Measurements from ENCODE around the gene ZBTB4. TPM values are rescaled to one million over a fixed set of nuclear protein-coding genes. Genes with fewer than 3 reads are reported as not detected.

The ZBTB4 gene
- total and polyA plus RNA-seq, 2 donors: 21.1 to 76.2 TPM

DNA sequence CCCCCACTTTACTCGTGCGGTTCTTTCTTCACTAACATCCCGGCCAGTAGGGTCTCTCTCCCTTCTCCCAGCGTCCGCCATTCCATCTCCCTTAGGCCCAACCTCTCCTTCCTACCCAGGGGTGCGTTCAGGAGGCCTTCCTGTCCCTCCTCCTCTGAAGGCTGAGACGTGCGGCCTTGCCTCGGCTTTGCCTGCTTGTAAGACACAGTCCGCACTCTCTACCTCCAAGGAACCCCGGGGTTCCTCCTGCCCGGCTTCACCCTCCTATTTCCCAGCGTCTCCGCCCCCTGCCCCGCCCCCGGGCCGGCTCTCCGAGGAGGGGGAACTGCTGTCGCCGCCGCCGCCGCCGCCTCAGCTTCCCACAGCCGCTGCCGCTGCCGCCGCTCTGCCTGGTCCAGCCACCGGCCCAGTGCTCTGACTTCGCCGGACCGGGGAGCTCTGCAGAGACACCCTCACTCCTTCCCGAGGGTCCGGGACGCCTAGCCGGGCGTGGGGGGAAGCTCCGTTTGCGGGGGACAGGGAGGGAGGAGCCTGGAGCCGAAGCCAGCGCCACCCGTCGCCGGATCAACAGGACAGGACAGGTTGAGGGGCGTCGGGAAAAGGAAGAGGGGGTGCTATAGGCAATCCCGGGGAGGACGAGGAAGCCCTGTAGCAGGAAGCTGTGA lies 41.3 kb downstream of the ZBTB4 start:
- H3K36me3 ChIP-seq (ENCODE audit: insufficient read depth): no peaks in the 10 kb centered on the region
- peaks cover 2% of the 10 kb centered on the region for H3K4me1 ChIP-seq (ENCODE audit: insufficient read depth)
- no peak overlapping the region for H3K4me3 ChIP-seq (ENCODE audit: low read depth, low read length)
- WGBS: 13% methylated on average over 48 of the region's 48 CpGs
- no peak overlapping the region for H3K27ac ChIP-seq (ENCODE audit: low read depth)
- no peak for DNase-seq (ENCODE audit: extremely low spot score)

DNA sequence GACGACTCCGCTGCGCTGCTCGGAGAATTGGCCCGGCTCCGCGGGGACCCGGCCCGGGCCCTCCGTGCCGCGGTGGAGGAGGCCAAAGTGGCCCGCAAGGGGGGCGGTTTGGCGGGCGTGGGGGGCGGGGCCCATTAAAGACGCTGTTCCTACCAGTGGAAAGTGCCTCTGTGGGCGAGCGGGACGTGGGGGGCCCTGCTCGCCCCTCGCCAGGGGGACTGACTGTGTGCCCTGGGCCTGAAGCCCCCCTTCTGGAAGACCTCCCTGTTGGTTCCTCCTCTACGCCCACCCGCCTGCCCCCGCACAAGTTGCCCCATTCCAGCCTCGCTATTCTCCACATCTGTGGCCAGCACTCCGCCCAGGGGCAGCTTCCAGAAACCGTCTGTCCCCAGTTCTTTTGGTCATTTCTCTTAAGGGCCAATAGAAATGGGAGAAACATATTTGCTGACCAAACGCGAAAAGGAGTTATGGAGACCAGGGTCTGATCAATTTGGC lies 42.0 kb downstream of the ZBTB4 start:
- DNase-seq (ENCODE audit: extremely low spot score): no peak
- Histone ChIP-seq H3K27ac (ENCODE audit: low read depth) (peak overlapping the region; percentile 15), H3K4me3 (ENCODE audit: low read depth, low read length) (peak overlapping the region; percentile 17), H3K36me3 (ENCODE audit: insufficient read depth) (no peaks in the 10 kb centered on the region), H3K4me1 (ENCODE audit: insufficient read depth) (peaks cover 2% of the 10 kb centered on the region)
- 22% methylated on average over 31 of the region's 31 CpGs for WGBS

DNA sequence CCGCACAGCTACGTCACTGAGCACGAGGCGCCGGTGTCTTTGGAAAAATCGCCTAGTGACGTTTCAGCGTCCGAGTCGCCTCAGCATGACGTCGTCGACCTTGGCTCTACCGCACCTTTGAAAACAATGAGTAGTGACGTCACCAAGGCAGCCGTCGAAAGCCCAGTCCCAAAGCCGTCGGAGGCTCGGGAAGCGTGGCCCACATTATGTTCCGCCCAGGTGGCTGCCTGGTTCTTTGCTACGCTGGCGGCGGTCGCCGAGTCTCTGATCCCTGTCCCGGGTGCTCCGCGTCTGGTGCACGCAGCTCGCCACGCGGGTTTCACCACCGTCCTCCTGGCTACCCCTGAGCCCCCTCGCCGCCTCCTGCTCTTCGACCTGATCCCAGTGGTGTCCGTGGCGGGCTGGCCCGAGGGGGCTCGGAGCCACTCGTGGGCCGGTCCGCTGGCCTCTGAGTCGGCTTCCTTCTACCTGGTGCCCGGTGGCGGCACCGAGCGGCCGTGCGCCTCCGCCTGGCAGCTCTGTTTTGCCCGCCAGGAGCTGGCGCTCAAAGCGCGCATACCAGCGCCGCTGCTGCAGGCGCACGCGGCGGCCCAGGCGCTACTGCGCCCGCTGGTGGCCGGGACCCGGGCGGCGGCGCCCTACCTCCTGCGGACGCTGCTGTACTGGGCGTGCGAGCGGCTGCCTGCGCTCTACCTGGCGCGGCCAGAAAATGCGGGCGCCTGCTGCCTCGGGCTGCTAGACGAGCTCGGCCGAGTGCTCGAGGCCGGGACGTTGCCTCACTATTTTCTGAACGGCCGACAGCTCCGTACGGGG lies 42.7 kb downstream of the ZBTB4 start:
- Histone ChIP-seq H3K36me3 (ENCODE audit: insufficient read depth) (no peaks in the 10 kb centered on the region), H3K4me3 (ENCODE audit: low read depth, low read length) (peak overlapping the region; percentile 17), H3K27ac (ENCODE audit: low read depth) (peak overlapping the region; percentile 15), H3K4me1 (ENCODE audit: insufficient read depth) (peaks cover 2% of the 10 kb centered on the region)
- no peak for DNase-seq (ENCODE audit: extremely low spot score)
- 5% methylated on average over 92 of the region's 92 CpGs for WGBS

DNA sequence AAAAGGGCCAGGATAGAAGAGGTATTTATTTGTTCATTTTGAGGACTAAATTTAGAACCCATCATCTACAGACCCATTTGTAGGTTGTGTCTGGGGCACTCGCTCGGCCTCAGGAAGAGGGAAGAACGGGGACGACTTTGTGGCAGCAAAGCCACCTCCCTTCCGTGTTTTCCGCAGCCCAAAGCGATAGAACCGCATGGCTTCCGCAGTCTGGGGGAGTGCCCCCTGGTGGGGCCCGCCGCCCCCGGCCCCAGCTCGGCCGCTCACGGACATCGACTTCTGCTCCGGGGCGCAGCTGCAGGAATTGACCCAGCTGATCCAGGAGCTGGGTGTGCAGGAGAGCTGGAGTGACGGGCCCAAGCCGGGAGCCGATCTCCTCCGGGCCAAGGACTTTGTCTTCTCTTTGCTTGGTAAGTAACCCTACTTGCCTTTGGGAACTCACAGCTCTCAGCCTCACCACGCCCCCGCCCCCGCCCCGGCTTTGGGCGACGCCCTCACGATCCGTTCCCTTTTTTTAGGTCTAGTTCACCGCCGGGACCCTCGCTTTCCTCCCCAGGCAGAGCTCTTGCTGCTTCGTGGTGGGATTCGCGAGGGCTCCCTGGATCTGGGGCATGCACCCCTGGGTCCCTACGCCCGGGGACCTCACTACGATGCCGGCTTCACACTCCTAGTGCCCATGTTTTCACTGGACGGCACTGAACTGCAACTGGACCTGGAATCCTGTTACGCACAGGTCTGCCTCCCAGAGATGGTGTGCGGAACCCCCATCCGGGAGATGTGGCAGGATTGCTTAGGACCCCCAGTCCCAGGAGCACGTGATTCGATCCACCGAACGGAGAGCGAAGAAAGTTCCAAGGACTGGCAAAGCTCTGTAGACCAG lies 43.5 kb downstream of the ZBTB4 start:
- Histone ChIP-seq H3K4me1 (ENCODE audit: insufficient read depth) (peaks cover 2% of the 10 kb centered on the region), H3K4me3 (ENCODE audit: low read depth, low read length) (peak overlapping the region; percentile 37), H3K27ac (ENCODE audit: low read depth) (peak overlapping the region; percentile 47), H3K36me3 (ENCODE audit: insufficient read depth) (no peaks in the 10 kb centered on the region)
- no peak for DNase-seq (ENCODE audit: extremely low spot score)
- WGBS: 8% methylated on average over 49 of the region's 49 CpGs

DNA sequence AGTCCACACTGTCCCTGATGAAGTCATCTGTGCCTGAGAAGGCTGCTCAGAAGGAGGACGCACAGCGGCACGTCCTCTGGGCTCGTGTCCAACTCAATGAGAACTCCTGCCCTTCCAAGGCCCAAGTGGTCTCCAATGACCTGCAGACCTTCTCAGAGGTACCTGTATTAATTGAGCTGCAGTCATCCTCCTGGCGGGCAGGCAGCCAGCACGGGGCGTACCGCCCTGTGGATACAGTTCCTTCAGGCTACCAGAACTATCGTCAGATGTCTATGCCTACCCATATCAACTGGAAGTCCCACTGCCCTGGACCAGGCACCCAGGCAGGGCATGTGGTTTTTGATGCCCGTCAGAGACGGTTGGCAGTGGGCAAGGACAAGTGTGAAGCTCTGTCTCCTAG lies 47.1 kb downstream of the ZBTB4 start:
- H3K4me3 ChIP-seq (ENCODE audit: low read depth, low read length): no peak overlapping the region
- H3K4me1 ChIP-seq (ENCODE audit: insufficient read depth): no peaks in the 10 kb centered on the region
- 92% methylated on average over 11 of the region's 11 CpGs for WGBS
- no peak for DNase-seq (ENCODE audit: extremely low spot score)
- H3K36me3 ChIP-seq (ENCODE audit: insufficient read depth): no peaks in the 10 kb centered on the region
- H3K27ac ChIP-seq (ENCODE audit: low read depth): no peak overlapping the region

DNA sequence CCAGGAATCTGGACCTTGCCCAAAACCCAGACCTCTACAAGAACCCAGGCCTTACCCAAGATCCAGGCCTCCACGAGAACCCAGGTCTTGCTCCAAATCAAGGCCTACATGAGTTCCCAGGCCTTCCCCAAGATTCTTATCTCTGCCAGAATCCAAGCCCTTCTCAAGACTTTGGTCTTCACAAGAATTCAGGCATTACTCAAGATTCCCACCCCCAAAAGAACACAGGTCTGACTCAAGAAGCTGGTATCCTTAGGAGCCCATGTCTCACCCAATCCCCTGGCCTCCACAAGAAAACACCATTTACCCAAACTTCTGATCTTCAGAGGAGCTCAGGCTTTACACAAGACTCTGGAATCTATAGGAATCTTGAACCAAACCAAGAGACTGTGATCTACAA lies 48.2 kb downstream of the ZBTB4 start:
- no peak overlapping the region for H3K4me3 ChIP-seq (ENCODE audit: low read depth, low read length)
- no peak overlapping the region for H3K27ac ChIP-seq (ENCODE audit: low read depth)
- H3K36me3 ChIP-seq (ENCODE audit: insufficient read depth): no peaks in the 10 kb centered on the region
- no peaks in the 10 kb centered on the region for H3K4me1 ChIP-seq (ENCODE audit: insufficient read depth)
- WGBS: 89% methylated on average over 1 of the region's 1 CpG
- DNase-seq (ENCODE audit: extremely low spot score): no peak

DNA sequence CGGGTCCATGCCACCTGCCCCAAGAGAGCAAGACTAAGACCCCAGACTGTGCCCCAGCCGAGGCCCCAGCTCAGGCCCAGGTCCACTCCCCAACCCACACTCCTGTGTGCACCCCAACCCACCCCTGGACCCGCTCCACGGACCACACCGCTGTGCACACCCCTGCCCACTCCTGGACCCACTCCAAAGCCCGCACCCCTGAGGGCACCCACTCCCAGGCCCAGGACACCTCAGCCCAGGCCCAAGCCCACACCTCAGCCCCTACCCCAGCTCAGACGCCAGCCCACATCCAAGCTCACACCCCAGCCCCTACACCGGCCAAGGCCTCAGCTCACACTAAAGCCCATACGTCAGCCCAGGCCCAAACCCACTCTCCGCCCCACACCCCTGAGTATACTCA lies 49.7 kb downstream of the ZBTB4 start:
- 93% methylated on average over 10 of the region's 10 CpGs for WGBS

DNA sequence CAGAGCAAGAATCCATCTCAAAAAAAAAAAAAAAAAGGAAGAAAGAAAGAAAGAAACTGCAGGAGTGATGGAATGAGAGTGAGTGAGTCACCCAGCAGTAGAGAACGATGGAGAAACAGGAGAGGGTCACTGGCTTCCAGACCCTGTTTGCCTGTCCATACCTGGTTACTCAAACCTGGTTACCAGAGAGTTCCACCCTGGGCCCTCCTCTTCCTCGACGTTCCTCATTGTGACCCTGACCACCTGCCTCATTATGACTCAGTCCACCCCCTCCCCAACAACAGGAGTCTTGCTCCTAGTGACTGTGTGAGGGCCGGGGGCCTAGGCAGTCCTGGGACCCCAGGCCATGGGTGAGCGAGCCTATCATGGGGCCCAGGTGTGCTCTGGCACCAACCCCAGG lies 50.9 kb downstream of the ZBTB4 start, which contains the start of gene SPEM3:
Gene SPEM3 (plus strand): TSS at position 301 of the 400 bp plus-strand sequence. CDS start 46 bp downstream, at position 347.
- WGBS: 64% methylated on average over 5 of the region's 5 CpGs
- Histone ChIP-seq H3K4me1 (ENCODE audit: insufficient read depth) (no peaks in the 10 kb centered on the region), H3K4me3 (ENCODE audit: low read depth, low read length) (no peak within 1 kb of the TSS), H3K36me3 (ENCODE audit: insufficient read depth) (no peaks in the 10 kb centered on the region), H3K27ac (ENCODE audit: low read depth) (no peak within 1 kb of the TSS)
- no peak for DNase-seq (ENCODE audit: extremely low spot score)

More for the DNA sequence above, 49.7 kb downstream of the ZBTB4 start:
- H3K4me1 ChIP-seq (ENCODE audit: insufficient read depth): no peaks in the 10 kb centered on the region
- DNase-seq (ENCODE audit: extremely low spot score): no peak
- H3K4me3 ChIP-seq (ENCODE audit: low read depth, low read length): no peak overlapping the region
- no peaks in the 10 kb centered on the region for H3K36me3 ChIP-seq (ENCODE audit: insufficient read depth)
- H3K27ac ChIP-seq (ENCODE audit: low read depth): no peak overlapping the region

DNA sequence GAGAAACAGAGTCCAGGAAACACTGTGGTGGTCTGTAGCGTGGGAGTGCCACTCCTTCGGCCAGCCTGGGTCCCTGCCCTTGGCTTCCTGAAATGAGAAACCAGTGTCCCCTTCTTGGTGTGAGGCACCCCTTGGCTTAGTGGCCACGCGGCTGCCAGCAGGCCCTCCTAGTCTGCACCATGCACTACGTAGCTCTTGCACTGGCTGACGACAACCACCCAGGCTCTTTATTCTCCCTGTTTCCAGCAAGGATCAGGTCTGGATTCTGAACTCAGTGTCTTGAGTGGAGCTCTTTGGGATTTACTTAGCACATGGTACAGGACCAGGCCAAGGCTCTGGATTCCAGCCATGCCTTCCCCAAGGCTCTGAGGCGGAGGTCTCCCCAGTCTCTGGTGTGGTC lies 51.9 kb downstream of the ZBTB4 start:
- WGBS: 89% methylated on average over 7 of the region's 7 CpGs
- DNase-seq (ENCODE audit: extremely low spot score): no peak
- no peaks in the 10 kb centered on the region for H3K36me3 ChIP-seq (ENCODE audit: insufficient read depth)
- no peak overlapping the region for H3K27ac ChIP-seq (ENCODE audit: low read depth)
- no peak overlapping the region for H3K4me3 ChIP-seq (ENCODE audit: low read depth, low read length)
- no peaks in the 10 kb centered on the region for H3K4me1 ChIP-seq (ENCODE audit: insufficient read depth)

DNA sequence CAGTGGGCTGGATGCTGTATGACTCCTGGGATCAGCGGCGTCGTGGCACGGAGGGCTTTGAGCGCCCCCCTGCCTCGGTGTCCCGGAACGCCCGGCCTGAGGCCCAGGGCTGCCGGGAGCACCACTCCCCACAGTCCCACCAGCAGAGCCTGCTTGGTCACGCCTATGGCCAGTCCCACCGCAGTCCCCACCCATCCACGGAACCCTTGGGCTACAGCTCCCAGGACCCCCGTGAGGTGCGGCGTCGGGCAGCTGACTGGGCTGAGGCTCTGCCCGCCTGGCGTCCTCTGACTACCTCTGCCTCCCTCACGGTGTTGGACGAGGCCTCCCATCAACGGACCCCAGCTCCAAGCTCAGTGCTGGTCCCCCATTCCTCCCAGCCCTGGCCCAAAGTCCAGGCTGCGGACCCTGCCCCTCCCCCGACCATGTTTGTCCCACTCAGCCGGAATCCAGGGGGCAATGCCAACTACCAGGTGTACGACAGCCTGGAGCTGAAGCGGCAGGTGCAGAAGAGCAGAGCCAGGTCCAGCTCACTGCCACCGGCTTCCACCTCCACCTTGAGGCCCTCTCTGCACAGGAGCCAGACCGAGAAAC lies 52.4 kb downstream of the ZBTB4 start:
- Histone ChIP-seq H3K36me3 (ENCODE audit: insufficient read depth) (no peaks in the 10 kb centered on the region), H3K4me3 (ENCODE audit: low read depth, low read length) (no peak overlapping the region), H3K27ac (ENCODE audit: low read depth) (no peak overlapping the region), H3K4me1 (ENCODE audit: insufficient read depth) (no peaks in the 10 kb centered on the region)
- 90% methylated on average over 29 of the region's 29 CpGs for WGBS
- DNase-seq (ENCODE audit: extremely low spot score): no peak

DNA sequence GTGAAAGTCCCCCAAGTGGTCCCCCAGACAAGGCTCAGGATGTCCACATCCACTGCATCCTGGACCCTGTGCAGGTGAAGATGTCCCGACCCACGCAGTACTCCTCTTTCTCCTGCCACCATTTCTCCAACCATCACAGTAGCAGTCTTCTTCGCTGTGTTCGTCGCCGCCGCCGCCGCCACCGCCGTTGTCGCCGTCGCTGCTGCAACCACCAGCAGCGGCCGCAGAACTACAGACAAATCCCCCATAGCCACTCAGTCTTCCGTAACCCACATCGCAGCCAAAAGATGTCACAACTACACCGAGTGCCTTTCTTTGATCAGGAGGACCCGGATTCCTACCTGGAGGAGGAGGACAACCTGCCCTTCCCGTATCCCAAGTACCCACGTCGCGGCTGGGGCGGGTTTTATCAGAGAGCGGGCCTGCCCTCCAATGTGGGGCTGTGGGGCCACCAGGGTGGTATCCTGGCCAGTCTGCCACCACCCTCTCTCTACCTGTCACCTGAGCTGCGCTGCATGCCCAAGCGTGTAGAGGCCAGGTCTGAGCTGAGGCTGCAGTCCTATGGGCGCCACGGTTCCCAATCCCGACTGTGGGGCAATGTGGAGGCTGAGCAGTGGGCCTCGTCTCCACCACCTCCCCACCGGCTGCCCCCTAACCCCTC lies 53.1 kb downstream of the ZBTB4 start:
- Histone ChIP-seq H3K36me3 (ENCODE audit: insufficient read depth) (no peaks in the 10 kb centered on the region), H3K4me3 (ENCODE audit: low read depth, low read length) (no peak overlapping the region), H3K4me1 (ENCODE audit: insufficient read depth) (no peaks in the 10 kb centered on the region), H3K27ac (ENCODE audit: low read depth) (no peak overlapping the region)
- 94% methylated on average over 33 of the region's 33 CpGs for WGBS
- no peak for DNase-seq (ENCODE audit: extremely low spot score)

DNA sequence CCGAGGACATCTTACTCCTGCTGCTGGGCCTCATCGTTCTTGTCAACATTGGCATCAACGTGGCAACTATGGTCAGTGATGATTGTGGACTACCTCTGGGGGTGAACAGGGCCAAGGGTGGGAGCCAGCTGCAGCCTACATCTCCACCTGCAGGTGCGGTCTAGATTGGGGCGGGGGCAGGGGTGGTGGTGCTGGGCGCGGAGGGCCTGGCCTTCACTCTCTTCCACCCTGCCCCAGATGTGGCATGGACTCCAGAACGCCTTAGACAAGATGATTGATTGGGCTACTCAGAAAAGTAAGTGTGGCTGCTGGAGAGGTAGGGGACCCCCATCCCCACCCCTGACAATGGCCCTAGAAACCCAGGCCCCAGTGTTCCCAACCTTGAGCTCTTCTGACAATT lies 53.7 kb downstream of the ZBTB4 start:
- no peak overlapping the region for H3K27ac ChIP-seq (ENCODE audit: low read depth)
- 82% methylated on average over 8 of the region's 8 CpGs for WGBS
- no peaks in the 10 kb centered on the region for H3K36me3 ChIP-seq (ENCODE audit: insufficient read depth)
- H3K4me3 ChIP-seq (ENCODE audit: low read depth, low read length): no peak overlapping the region
- no peak for DNase-seq (ENCODE audit: extremely low spot score)
- no peaks in the 10 kb centered on the region for H3K4me1 ChIP-seq (ENCODE audit: insufficient read depth)

DNA sequence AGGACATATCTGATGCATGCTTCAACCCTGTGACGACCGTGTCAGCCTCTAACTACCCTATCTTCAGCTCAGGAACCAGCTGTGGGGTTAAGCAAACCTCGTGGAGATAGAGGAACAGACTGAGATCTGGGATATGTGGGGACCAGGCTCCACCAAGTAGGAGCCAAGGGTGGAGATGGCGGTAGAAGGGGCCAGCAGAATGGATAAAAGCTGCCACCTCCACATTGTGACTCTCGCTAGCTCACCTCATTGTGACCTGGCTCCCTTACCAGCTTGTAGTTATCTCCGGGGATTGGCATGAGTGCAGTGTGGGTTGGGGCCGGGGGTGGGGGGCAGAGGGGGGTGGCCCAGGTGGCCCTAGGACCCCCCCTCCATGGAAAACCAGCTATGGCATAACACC lies 54.1 kb downstream of the ZBTB4 start, which contains the start of gene SPEM2:
Gene SPEM2 (plus strand): TSS at position 301 of the 400 bp plus-strand sequence. CDS start 73 bp downstream, at position 374.
- 87% methylated on average over 7 of the region's 7 CpGs for WGBS
- no peak within 1 kb of the TSS for H3K4me3 ChIP-seq (ENCODE audit: low read depth, low read length)
- no peak within 1 kb of the TSS for H3K27ac ChIP-seq (ENCODE audit: low read depth)
- H3K36me3 ChIP-seq (ENCODE audit: insufficient read depth): no peaks in the 10 kb centered on the region
- DNase-seq (ENCODE audit: extremely low spot score): no peak
- no peaks in the 10 kb centered on the region for H3K4me1 ChIP-seq (ENCODE audit: insufficient read depth)

Measured in urinary bladder (tissue), 4 donors.